DMS 273 (cell line): Measurements from ENCODE around the gene GSPT1.
"Not testable (repeated sequence)": the region's sequence is repeated elsewhere in the genome, so short reads cannot be mapped to it uniquely, and the experiment has no call there.

Experiments
- DNase-seq: peaks from one replicate; lab custom pipeline; 2025; ENCODE audit not compliant: unreplicated experiment; lab: John Stamatoyannopoulos, UW

GSPT1 gene

GRCh38 chr16:11862489-11862888 lies 53.3 kb downstream of the GSPT1 start:
- DNase-seq, result no peak

GRCh38 chr16:11857161-11857560 lies 58.6 kb downstream of the GSPT1 start:
- DNase-seq, result no peak

- peak; percentile 72 for DNase-seq
These were observed 63.5 kb downstream of the GSPT1 start for GRCh38 chr16:11852092-11852809.

GRCh38 chr16:11851294-11852091 lies 64.3 kb downstream of the GSPT1 start, which contains the start of gene RSL1D1:
RSL1D1 (minus strand) TSS chr16:11851542; CDS start chr16:11851512, 30 bp downstream.
- peak; percentile 97 for DNase-seq

GRCh38 chr16:11848842-11849241 lies 66.9 kb downstream of the GSPT1 start:
- no peak for DNase-seq

GRCh38 chr16:11844499-11844898 lies 71.3 kb downstream of the GSPT1 start:
- DNase-seq, result no peak

- no peak for DNase-seq
These were observed 71.9 kb downstream of the GSPT1 start for GRCh38 chr16:11843861-11844260.

- no peak for DNase-seq
These were observed 72.5 kb downstream of the GSPT1 start for GRCh38 chr16:11843206-11843605.

GRCh38 chr16:11841026-11841425 lies 74.7 kb downstream of the GSPT1 start:
- no peak for DNase-seq

GRCh38 chr16:11836650-11837244 lies 79.0 kb downstream of the GSPT1 start:
- peak; percentile 63 for DNase-seq

- peak; percentile 86 for DNase-seq
These were observed 79.7 kb downstream of the GSPT1 start for GRCh38 chr16:11835891-11836649.

- peak; percentile 30 for DNase-seq
These were observed 80.4 kb downstream of the GSPT1 start for GRCh38 chr16:11835309-11835708.

- peak; percentile 45 for DNase-seq
These were observed 81.6 kb downstream of the GSPT1 start for GRCh38 chr16:11833951-11834695.

- no peak for DNase-seq
These were observed 87.1 kb downstream of the GSPT1 start for GRCh38 chr16:11828696-11829095.

GRCh38 chr16:11825520-11826165 lies 90.1 kb downstream of the GSPT1 start:
- not testable (repeated sequence) for DNase-seq

- DNase-seq, result no peak
These were observed 91.4 kb downstream of the GSPT1 start for GRCh38 chr16:11824362-11824761.

- not testable (repeated sequence) for DNase-seq
These were observed 92.1 kb downstream of the GSPT1 start for GRCh38 chr16:11823645-11824044.

GRCh38 chr16:11819798-11820197 lies 96.0 kb downstream of the GSPT1 start:
- DNase-seq, result no peak

- DNase-seq, result not testable (repeated sequence)
These were observed 96.8 kb downstream of the GSPT1 start for GRCh38 chr16:11818970-11819369.
